ENCODE measurements around the gene DTNA. TPM values are rescaled to one million over a fixed set of nuclear protein-coding genes. Genes with fewer than 3 reads are reported as not detected.
A peak's percentile ranks its signal among the peaks of the same experiment; 100 is the strongest.

The DTNA gene
- total RNA-seq, 4 donors from 2014 or later: 110 to 254 (median 204) TPM

DNA sequence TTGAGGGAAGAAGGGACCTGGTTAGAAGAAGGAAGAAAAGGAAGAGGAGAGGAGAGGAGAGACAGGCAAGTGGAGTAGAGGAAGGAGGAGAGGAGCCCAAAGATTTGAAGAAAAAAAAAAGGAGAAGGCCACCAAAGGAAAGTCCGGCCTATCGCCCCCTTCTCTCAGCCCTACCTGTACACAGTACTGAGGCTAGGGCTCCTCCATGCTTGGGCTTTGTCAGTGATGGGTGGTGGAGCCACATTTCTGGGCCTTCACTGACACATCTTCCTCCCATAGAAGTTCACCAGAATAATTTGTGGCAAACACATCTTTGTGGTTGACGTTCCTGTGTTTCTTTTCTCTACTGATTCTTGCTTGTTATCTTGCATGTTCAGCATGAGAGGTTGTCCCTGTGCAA is 125.4 kb downstream of the DTNA start:
- H3K27me3 ChIP-seq: no peaks in the 10 kb centered on the region
- TF ChIP-seq, protein P1, sequence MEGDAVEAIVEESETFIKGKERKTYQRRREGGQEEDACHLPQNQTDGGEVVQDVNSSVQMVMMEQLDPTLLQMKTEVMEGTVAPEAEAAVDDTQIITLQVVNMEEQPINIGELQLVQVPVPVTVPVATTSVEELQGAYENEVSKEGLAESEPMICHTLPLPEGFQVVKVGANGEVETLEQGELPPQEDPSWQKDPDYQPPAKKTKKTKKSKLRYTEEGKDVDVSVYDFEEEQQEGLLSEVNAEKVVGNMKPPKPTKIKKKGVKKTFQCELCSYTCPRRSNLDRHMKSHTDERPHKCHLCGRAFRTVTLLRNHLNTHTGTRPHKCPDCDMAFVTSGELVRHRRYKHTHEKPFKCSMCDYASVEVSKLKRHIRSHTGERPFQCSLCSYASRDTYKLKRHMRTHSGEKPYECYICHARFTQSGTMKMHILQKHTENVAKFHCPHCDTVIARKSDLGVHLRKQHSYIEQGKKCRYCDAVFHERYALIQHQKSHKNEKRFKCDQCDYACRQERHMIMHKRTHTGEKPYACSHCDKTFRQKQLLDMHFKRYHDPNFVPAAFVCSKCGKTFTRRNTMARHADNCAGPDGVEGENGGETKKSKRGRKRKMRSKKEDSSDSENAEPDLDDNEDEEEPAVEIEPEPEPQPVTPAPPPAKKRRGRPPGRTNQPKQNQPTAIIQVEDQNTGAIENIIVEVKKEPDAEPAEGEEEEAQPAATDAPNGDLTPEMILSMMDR (IDR thresholded peaks at IDR 0.05): no peak
- TF ChIP-seq POLR2A (IDR thresholded peaks at IDR 0.05) (no peak), POLR2AphosphoS5 (IDR thresholded peaks at IDR 0.05) (no peak), EP300 (IDR thresholded peaks at IDR 0.05) (no peak)
- H3K4me3 ChIP-seq: no peak overlapping the region
- no peaks in the 10 kb centered on the region for H3K9me3 ChIP-seq
- peaks cover 0 to 41% (median 6%) of the 10 kb centered on the region in 3 donors for H3K4me1 ChIP-seq
- WGBS, 2 donors (ENCODE audit: low coverage in 1 of 2): 76 to 89% methylated on average over 1 to 3 of the region's 3 CpGs
- H3K36me3 ChIP-seq: peaks cover 0 to 5% of the 10 kb centered on the region in 2 donors
- ATAC-seq: no peak
- H3K27ac ChIP-seq: peak overlapping the region in 3 of 4 donors; percentile 47 to 50 (median 49)

DNA sequence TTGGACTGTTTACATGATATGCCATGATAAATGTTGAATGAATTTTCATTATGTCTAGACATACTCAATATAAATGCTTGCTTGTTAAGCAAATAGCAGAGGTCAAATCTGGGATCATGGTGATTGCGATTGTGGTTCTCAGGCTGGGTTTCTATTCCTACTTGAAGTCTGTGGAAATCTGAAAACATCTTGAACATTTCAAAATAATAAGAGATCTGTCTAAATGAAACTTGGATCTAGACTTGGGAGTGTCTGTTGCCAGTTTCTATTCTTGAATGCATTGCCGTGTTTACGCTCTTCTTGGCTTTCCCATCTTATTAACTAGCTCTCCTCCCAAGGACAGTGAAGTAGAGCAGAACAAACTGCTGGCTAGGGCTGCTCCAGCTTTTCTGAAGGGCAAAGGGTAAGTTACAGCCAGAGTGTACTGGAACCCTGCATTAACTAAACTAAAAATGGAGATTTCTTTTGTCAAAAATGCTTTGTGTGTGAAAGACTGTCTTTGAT is 127.7 kb downstream of the DTNA start:
- 7 to 24% methylated on average over 3 of the region's 3 CpGs for WGBS, 2 donors (ENCODE audit: low coverage in 1 of 2)
- no peaks in the 10 kb centered on the region for H3K36me3 ChIP-seq
- ATAC-seq: peak; percentile 79
- H3K4me3 ChIP-seq: no peak overlapping the region
- no peaks in the 10 kb centered on the region for H3K27me3 ChIP-seq
- TF ChIP-seq POLR2AphosphoS5 (IDR thresholded peaks at IDR 0.05) (peak; percentile 87), EP300 (IDR thresholded peaks at IDR 0.05) (no peak)
- H3K4me1 ChIP-seq: peaks cover 0 to 41% (median 6%) of the 10 kb centered on the region in 3 donors
- peak overlapping the region; percentile 57 to 67 (median 60) for H3K27ac ChIP-seq
- H3K9me3 ChIP-seq: no peaks in the 10 kb centered on the region

DNA sequence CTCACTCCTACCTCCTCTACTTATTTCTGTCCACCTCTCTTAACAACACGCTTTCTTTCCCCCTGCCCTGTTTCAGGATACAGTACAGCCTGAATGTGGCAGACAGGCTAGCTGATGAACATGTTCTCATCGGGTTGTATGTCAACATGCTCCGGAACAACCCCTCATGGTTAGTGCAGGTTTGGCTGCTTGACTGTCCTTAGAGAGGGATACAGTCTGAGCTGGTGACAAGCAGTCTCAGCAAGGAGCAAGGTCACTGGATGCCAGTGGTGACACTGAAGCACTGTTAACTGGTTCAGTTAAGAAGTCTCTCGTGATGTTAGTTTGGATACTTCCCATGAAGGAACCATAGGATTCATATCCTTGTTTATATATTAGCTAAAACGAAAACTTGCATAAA is 128.6 kb downstream of the DTNA start:
- H3K4me1 ChIP-seq: peaks cover 0 to 41% (median 6%) of the 10 kb centered on the region in 3 donors
- TF ChIP-seq POLR2AphosphoS5 (IDR thresholded peaks at IDR 0.05) (no peak), EP300 (IDR thresholded peaks at IDR 0.05) (no peak), POLR2A (IDR thresholded peaks at IDR 0.05) (no peak)
- TF ChIP-seq, protein P1 (IDR thresholded peaks at IDR 0.05): no peak
- no peaks in the 10 kb centered on the region for H3K27me3 ChIP-seq
- H3K4me3 ChIP-seq: no peak overlapping the region
- 70 to 90% methylated on average over 2 to 4 of the region's 5 CpGs for WGBS, 2 donors (ENCODE audit: low coverage in 1 of 2)
- no peaks in the 10 kb centered on the region for H3K36me3 ChIP-seq
- no peak for ATAC-seq
- H3K27ac ChIP-seq: peak overlapping the region in 3 of 4 donors; percentile 57 to 67 (median 60)
- no peaks in the 10 kb centered on the region for H3K9me3 ChIP-seq

DNA sequence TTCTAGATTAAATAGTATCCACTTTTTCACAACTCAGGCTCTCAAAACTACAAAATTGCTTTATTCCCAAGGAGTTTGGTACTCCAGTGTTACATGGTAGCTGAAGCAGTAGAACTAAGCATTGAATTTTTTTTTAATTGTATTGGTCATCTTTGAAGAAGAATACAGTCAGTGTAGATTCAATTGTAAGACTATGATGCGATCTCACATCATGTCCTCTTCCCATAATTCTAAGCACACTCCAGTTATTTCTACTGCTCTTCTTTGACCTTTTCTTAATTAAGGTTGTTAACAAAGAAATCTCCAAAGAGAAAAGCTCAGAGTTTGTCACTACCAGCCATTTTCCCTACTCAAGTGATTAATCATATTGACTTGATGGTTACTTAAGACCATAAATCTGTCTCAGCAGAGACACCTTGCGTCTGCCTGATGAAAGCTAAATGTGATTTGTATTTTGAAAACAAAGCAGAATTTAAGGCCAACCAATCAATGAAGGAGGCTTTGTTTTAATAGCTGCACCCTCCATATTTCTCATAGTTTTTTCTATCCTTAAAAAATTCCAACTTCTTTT is 130.2 kb downstream of the DTNA start:
- Histone ChIP-seq H3K27ac (no peak overlapping the region), H3K4me1 (peaks cover 0 to 31% (median 6%) of the 10 kb centered on the region in 3 donors), H3K27me3 (no peaks in the 10 kb centered on the region), H3K9me3 (no peaks in the 10 kb centered on the region), H3K36me3 (no peaks in the 10 kb centered on the region), H3K4me3 (no peak overlapping the region)
- WGBS, 2 donors (ENCODE audit: low coverage in 1 of 2): 89 to 95% methylated on average over 2 of the region's 2 CpGs
- no peak for TF ChIP-seq POLR2AphosphoS5 (IDR thresholded peaks at IDR 0.05)
- TF ChIP-seq, protein P1 (IDR thresholded peaks at IDR 0.05): no peak
- no peak for TF ChIP-seq POLR2A (IDR thresholded peaks at IDR 0.05)
- TF ChIP-seq EP300 (IDR thresholded peaks at IDR 0.05): no peak
- ATAC-seq: no peak

DNA sequence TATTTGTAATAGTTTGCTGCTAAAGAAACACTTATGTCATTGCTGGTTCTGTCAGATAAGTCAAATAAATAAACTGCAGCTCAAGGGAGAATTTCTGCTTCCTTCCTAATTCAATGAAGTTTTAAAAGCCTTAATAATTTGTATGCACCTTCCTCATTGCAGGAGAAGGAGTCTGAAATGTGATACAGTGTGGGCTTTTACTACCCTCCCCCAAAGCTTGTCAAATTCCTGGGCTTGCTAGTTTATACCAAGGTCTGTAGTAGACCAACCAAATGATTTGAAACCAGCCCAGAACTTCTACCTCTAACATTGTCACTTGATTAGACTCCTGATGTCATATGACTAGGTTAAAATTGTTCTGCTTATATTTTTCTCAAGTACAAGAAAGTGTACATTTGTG is 131.8 kb downstream of the DTNA start:
- TF ChIP-seq POLR2A (IDR thresholded peaks at IDR 0.05) (no peak), EP300 (IDR thresholded peaks at IDR 0.05) (no peak), POLR2AphosphoS5 (IDR thresholded peaks at IDR 0.05) (no peak)
- TF ChIP-seq, protein P1 (IDR thresholded peaks at IDR 0.05): no peak
- Histone ChIP-seq H3K4me1 (peaks cover 0 to 22% (median 6%) of the 10 kb centered on the region in 3 donors), H3K27ac (no peak overlapping the region), H3K4me3 (no peak overlapping the region), H3K9me3 (no peaks in the 10 kb centered on the region), H3K36me3 (no peaks in the 10 kb centered on the region), H3K27me3 (no peaks in the 10 kb centered on the region)
- ATAC-seq: no peak

Data from gastroesophageal sphincter (tissue), 4 donors.